K562 (cell line): ENCODE results near the gene ACSM2B. TPM values are rescaled to one million over a fixed set of nuclear protein-coding genes. Genes with fewer than 3 reads are reported as not detected.

ENCODE experiments used
- ATAC-seq: fragments of 200-7000 bp; cut with Tn5 transposase; 3 replicates; pipeline ENCODE4 v1.9.1; 2020; ENCODE audit warnings: moderate library complexity
- BruUV-seq: library from RNA; stranded (reverse); fragments of 400-500 nt; replicated peaks from 2 replicates; lab custom pipeline; 2021; lab: Mats Ljungman, UMichigan
- CTCF ChIA-PET: fragments of 300-600 bp; formaldehyde crosslinking; extraction: SDS; loops from one replicate; lab custom pipeline; 2021; ENCODE audit warnings: low intra/inter-chr PET ratio; lab: Yijun Ruan, JAX
- POLR2A ChIA-PET: fragments of 300-600, 350-650 bp; sonication (Branson Sonifier 250); formaldehyde crosslinking; extraction: SDS; loops from one replicate; lab custom pipeline; 2021; ENCODE audit warnings: antibody characterized with exemption, inconsistent platforms; lab: Yijun Ruan, JAX
- DNase-seq, 4 experiments: peaks; one replicate each; pipeline versions ENCODE4 v3.0.0 to v3.0.0-alpha.2; 2011 to 2018; ENCODE audit warnings: low spot score in 3 of 4, mixed read lengths in 3 of 4; ENCODE audit errors: extremely low read depth in 1 of 4
- FAIRE-seq: peaks from 2 replicates; lab custom pipeline; 2011; peaks lifted over from hg19 to GRCh38; lab: Jason Lieb, UNC
- H2AFZ ChIP-seq: 2 replicates; pipeline ENCODE4 v1.6.0; 2011; ENCODE audit warnings: low read depth, low read length, control low read depth, inconsistent platforms
- H3K27ac ChIP-seq: fragments of 200-600 bp; 3 replicates; pipeline ENCODE4 v1.8.0; 2011; ENCODE audit warnings: low read depth, mild to moderate bottlenecking, control low read depth, inconsistent platforms, low read length, moderate library complexity, mixed read lengths; ENCODE audit errors: extremely low read depth
- H3K27me3 ChIP-seq, 2 experiments: fragments of 300-600 bp in 1 of 2; 2 replicates in 1 of 2; 3 replicates in 1 of 2; pipeline versions ENCODE4 v1.6.0 to v1.8.0; 2011; ENCODE audit warnings: inconsistent platforms in 2 of 2, low read length in 2 of 2, mild to moderate bottlenecking in 1 of 2, mixed read lengths in 1 of 2, moderate library complexity in 1 of 2; ENCODE audit not compliant: control insufficient read depth in 2 of 2, insufficient read depth in 2 of 2
- H3K36me3 ChIP-seq: fragments of 300-600 bp; 3 replicates; pipeline ENCODE4 v1.8.0; 2011; ENCODE audit warnings: mild to moderate bottlenecking, low read length, inconsistent platforms; ENCODE audit not compliant: control insufficient read depth, insufficient read depth
- H3K4me1 ChIP-seq, 2 experiments: fragments of 200-600 bp in 1 of 2; replicated peaks in 1 of 2; 2 replicates in 1 of 2; 3 replicates in 1 of 2; pipeline versions ENCODE4 v1.5.1 to v1.8.0; 2011; ENCODE audit warnings: inconsistent platforms in 2 of 2, low read length in 2 of 2, mild to moderate bottlenecking in 1 of 2, mixed read lengths in 1 of 2, moderate library complexity in 1 of 2; ENCODE audit not compliant: control insufficient read depth in 2 of 2, insufficient read depth in 2 of 2
- H3K4me2 ChIP-seq: 2 replicates; pipeline ENCODE4 v1.6.1; 2011; ENCODE audit warnings: low read length, control low read depth, inconsistent platforms, mixed read lengths; ENCODE audit not compliant: insufficient read depth
- H3K4me3 ChIP-seq: fragments of 200-600 bp; sonication (generic), shearing (Covaris generic); 2 replicates; pipeline ENCODE4 v1.5.1; 2016; ENCODE audit warnings: control low read depth, inconsistent platforms
- H3K79me2 ChIP-seq: fragments of 200-600 bp; 3 replicates; pipeline ENCODE4 v1.8.0; 2011; ENCODE audit warnings: low read length, inconsistent platforms; ENCODE audit not compliant: control insufficient read depth, insufficient read depth
- H3K9ac ChIP-seq, 2 experiments: 2 replicates each; pipeline versions ENCODE4 v1.6.0 to v1.6.1; 2011; ENCODE audit warnings: low read depth in 2 of 2, low read length in 2 of 2, control low read depth in 1 of 2, inconsistent platforms in 1 of 2, mild to moderate bottlenecking in 1 of 2, mixed read lengths in 1 of 2; ENCODE audit not compliant: insufficient read depth in 1 of 2
- H3K9me1 ChIP-seq: one replicate; pipeline ENCODE4 v1.6.0; 2011; ENCODE audit warnings: inconsistent platforms, mild to moderate bottlenecking, low read length, moderate library complexity; ENCODE audit not compliant: control insufficient read depth, insufficient read depth
- H3K9me3 ChIP-seq: replicated peaks from 2 replicates; pipeline ENCODE4 v1.5.1; 2011; ENCODE audit warnings: low read depth, low read length, inconsistent platforms; ENCODE audit not compliant: control insufficient read depth, insufficient read depth
- H4K20me1 ChIP-seq: replicated peaks from 2 replicates; pipeline ENCODE4 v1.6.1; 2011; ENCODE audit warnings: low read length, inconsistent platforms, mixed read lengths; ENCODE audit not compliant: control insufficient read depth, insufficient read depth
- DNMT1 ChIP-seq: fragments of 450-650 bp; IDR thresholded peaks from 2 replicates; pipeline ENCODE4 v1.6.1; 2016; ENCODE audit warnings: antibody characterized with exemption, mild to moderate bottlenecking
- POLR2B ChIP-seq: fragments of 450-650 bp; IDR thresholded peaks from 2 replicates; pipeline ENCODE4 v1.6.1; 2018; ENCODE audit warnings: low read depth; ENCODE audit not compliant: partially characterized antibody
- PTRF ChIP-seq: fragments of 450-650 bp; IDR thresholded peaks from 2 replicates; pipeline ENCODE4 v1.6.1; 2016; ENCODE audit warnings: mild to moderate bottlenecking, missing genetic modification characterization, missing compliant biosample characterization
- STAT5A ChIP-seq: IDR thresholded peaks from 2 replicates; pipeline ENCODE4 v1.6.1; 2012; ENCODE audit warnings: low read length, inconsistent platforms, borderline replicate concordance
- WGBS: fragments of 100-300 bp; shearing (Covaris generic); methylation state at CpG from one replicate; pipeline ENCODE4 v1.1.6; 2016; ENCODE audit warnings: low coverage, mixed read lengths; ENCODE audit not compliant: insufficient coverage; ENCODE audit errors: missing lambda C conversion rate; 5-methylcytosine and 5-hydroxymethylcytosine counted together
- in situ Hi-C: fragments of 300-500 bp; cut with MboI; formaldehyde crosslinking; loops from 4 replicates; pipeline ENCODE4 v1.15.0; 2018; ENCODE audit warnings: inconsistent platforms, mixed read lengths
- intact Hi-C: fragments of 100-400 bp; cut with micrococcal nuclease; formaldehyde crosslinking; loops from 2 replicates; pipeline ENCODE4 v1.14.2; 2022
- polyA plus RNA-seq, 8 experiments: library from polyadenylated mRNA; depleted of rRNA in 4 of 8; stranded (reverse) in 5 of 8; unstranded in 3 of 8; fragments of >200 nt; fragmentation: Nextera tagmentation in 2 of 8; fragmentation: Illumina TruSeq in 1 of 8; extraction: Ambion mirVana in 2 of 8; extraction: Trizol in 1 of 8; gene quantifications; 2 replicates each; pipeline versions ENCODE4 v1.2.1 to v1.2.3, GENCODE V29; 2011 to 2014; ENCODE audit warnings: inconsistent platforms in 1 of 8, missing spikeins in 1 of 8
- total RNA-seq, 7 experiments: library from RNA; depleted of rRNA in 6 of 7; stranded (reverse); fragments of >200 nt in 6 of 7; fragmentation: Illumina TruSeq in 2 of 7; extraction: Trizol in 2 of 7; gene quantifications; 2 replicates each; pipeline versions ENCODE4 v1.2.1 to v1.2.3, GENCODE V29; 2011 to 2021; ENCODE audit warnings: low replicate concordance in 1 of 7
- TF ChIP-seq, protein P1 (sequence below): fragments of 250-450 bp; sonication (Bioruptor Pico); IDR thresholded peaks from 2 replicates; pipeline ENCODE4 v1.8.0; 2021; ENCODE audit warnings: mild to moderate bottlenecking, moderate library complexity
- TF ChIP-seq, protein P2 (sequence below): fragments of 450-650 bp; formaldehyde crosslinking; IDR thresholded peaks from 2 replicates; pipeline ENCODE4 v1.4.0; 2020; ENCODE audit warnings: mild to moderate bottlenecking, mixed read lengths

Gene ACSM2B
- total and polyA plus RNA-seq, 9 of the 15 experiments (the other 6 are each of a cell fraction or from before 2014, with no cell fraction given): 0.06 to 0.69 (median 0.55) TPM; not detected in 3

DNA sequence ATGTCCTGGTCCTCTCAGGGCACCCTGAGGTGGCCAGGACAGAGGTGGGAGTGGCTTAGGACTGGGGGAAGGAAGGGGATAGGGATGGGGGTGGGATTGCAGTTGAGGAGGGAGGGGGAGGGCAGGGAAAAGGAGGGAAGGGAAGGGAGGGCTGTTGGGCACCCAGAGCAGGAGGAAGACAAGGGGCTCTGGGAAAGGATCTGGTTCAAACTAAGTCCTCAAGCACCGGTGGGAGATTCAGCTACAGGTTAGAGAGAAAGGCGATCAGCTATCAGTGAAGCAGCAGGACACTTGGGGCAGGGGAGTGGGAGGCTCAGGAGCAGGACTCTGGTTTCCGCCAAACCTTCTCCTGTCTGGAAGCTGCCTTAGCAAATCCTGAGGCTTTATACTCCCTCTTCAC is 44.6 kb upstream of the ACSM2B start:
- no peak for FAIRE-seq
- CTCF ChIA-PET: no interaction called here

More for the DNA sequence above, 44.6 kb upstream of the ACSM2B start:
- 7% methylated on average over 3 of the region's 3 CpGs for WGBS
- H3K27ac ChIP-seq: no peak overlapping the region
- in situ Hi-C loops: no loop called here
- intact Hi-C loops: loop anchor here (5.0 kb wide), 1 partner anchor 72 kb away; no protein-coding TSS in a partner anchor
- ATAC-seq (no peak; the same call in 2 of the 3 replicates), DNase-seq (no peak)
- H3K79me2 ChIP-seq: no peaks in the 10 kb centered on the region
- POLR2A ChIA-PET: interaction anchor here (1.0 to 1.1 kb wide), 2 partner anchors 9 to 55 kb away, joined by 3 read pairs; no protein-coding TSS in a partner anchor
- H3K9me3 ChIP-seq: no peaks in the 10 kb centered on the region
- peaks cover 11 to 25% of the 10 kb centered on the region in 2 experiments; a peak in 4 of 5 replicates for H3K27me3 ChIP-seq
- BruUV-seq: no TSS peak
- peaks cover 2% of the 10 kb centered on the region for H3K9me1 ChIP-seq
- no peaks in the 10 kb centered on the region for H4K20me1 ChIP-seq
- no peak overlapping the region for H3K4me3 ChIP-seq
- H3K4me2 ChIP-seq: no peak overlapping the region
- no peaks in the 10 kb centered on the region for H3K36me3 ChIP-seq
- H3K4me1 ChIP-seq: no peaks in the 10 kb centered on the region
- TF ChIP-seq, protein P1, sequence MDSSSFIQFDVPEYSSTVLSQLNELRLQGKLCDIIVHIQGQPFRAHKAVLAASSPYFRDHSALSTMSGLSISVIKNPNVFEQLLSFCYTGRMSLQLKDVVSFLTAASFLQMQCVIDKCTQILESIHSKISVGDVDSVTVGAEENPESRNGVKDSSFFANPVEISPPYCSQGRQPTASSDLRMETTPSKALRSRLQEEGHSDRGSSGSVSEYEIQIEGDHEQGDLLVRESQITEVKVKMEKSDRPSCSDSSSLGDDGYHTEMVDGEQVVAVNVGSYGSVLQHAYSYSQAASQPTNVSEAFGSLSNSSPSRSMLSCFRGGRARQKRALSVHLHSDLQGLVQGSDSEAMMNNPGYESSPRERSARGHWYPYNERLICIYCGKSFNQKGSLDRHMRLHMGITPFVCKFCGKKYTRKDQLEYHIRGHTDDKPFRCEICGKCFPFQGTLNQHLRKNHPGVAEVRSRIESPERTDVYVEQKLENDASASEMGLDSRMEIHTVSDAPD: no peak
- TF ChIP-seq, protein P2, sequence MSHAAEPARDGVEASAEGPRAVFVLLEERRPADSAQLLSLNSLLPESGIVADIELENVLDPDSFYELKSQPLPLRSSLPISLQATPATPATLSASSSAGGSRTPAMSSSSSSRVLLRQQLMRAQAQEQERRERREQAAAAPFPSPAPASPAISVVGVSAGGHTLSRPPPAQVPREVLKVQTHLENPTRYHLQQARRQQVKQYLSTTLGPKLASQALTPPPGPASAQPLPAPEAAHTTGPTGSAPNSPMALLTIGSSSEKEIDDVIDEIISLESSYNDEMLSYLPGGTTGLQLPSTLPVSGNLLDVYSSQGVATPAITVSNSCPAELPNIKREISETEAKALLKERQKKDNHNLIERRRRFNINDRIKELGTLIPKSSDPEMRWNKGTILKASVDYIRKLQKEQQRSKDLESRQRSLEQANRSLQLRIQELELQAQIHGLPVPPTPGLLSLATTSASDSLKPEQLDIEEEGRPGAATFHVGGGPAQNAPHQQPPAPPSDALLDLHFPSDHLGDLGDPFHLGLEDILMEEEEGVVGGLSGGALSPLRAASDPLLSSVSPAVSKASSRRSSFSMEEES (CRISPR knock-in tag): no peak
- TF ChIP-seq PTRF (tag) (no peak), POLR2B (no peak), DNMT1 (no peak), STAT5A (no peak)
- no peak overlapping the region for H3K9ac ChIP-seq
- H2AFZ ChIP-seq: no peak overlapping the region
